ENCODE data around the gene TNC. TPM values are rescaled to one million over a fixed set of nuclear protein-coding genes. Genes with fewer than 3 reads are reported as not detected.

The TNC gene
- total and polyA plus RNA-seq, 8 donors, result 0.31 to 12.5 (median 1.4) TPM

DNA sequence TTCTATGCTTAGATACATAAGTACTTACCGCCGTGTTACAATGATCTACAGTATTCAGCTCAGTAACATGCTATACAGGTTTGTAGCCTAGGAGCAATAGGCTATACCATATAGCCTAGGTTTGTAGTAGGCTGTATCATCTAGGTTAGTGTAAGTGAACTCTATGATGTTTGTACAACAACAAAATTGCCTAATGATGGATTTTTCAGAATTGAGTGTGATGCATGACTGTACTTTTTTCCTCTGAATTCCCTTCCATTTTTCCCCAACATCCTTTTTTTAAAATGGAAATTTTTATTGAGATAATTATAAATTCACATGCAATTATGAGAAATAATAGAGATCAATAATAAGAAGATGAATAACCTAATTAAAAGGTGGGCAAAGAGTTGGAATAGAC is 119.6 kb downstream of the TNC start:
- DNase-seq (no peak), FAIRE-seq (no peak), ATAC-seq (no peak)
- Histone ChIP-seq H3K4me3 (no peak overlapping the region), H3K27me3 (no peaks in the 10 kb centered on the region), H3K4me1 (no peaks in the 10 kb centered on the region), H3K27ac (no peak overlapping the region), H3K36me3 (no peaks in the 10 kb centered on the region), H3K9me3 (no peaks in the 10 kb centered on the region)
- no peak for TF ChIP-seq CTCF (IDR thresholded peaks at IDR 0.05)
- intact Hi-C loops (cut with DNase I), result loop anchor here in 1 of 3 donors (10.0 kb wide), 1 partner anchor 64 kb away; the partner anchor contains the start of gene TNFSF8
- 32 to 55% methylated on average over 2 of the region's 2 CpGs for WGBS, 2 donors

- no peaks in the 10 kb centered on the region for H3K36me3 ChIP-seq
- no peak for TF ChIP-seq CTCF (IDR thresholded peaks at IDR 0.05)
- 14 to 18% methylated on average over 10 of the region's 10 CpGs for WGBS, 2 donors
- no peaks in the 10 kb centered on the region for H3K4me1 ChIP-seq
- intact Hi-C loops (cut with DNase I), result loop anchor here in 1 of 3 donors (10.0 kb wide), 1 partner anchor 61 kb away; the partner anchor contains the start of gene TNFSF8
- ATAC-seq, result peak; percentile 70 to 98 (median 85)
- no peak for FAIRE-seq
- no peaks in the 10 kb centered on the region for H3K9me3 ChIP-seq
- peak in 2 of 6 donors; percentile 31 to 33 for DNase-seq
- H3K27me3 ChIP-seq, result no peaks in the 10 kb centered on the region
- H3K4me3 ChIP-seq, result no peak overlapping the region
- peak overlapping the region in 1 of 4 donors; percentile 50 for H3K27ac ChIP-seq
These were observed 122.2 kb downstream of the TNC start for GRCh38 chr9:114995681-114996221.

DNA sequence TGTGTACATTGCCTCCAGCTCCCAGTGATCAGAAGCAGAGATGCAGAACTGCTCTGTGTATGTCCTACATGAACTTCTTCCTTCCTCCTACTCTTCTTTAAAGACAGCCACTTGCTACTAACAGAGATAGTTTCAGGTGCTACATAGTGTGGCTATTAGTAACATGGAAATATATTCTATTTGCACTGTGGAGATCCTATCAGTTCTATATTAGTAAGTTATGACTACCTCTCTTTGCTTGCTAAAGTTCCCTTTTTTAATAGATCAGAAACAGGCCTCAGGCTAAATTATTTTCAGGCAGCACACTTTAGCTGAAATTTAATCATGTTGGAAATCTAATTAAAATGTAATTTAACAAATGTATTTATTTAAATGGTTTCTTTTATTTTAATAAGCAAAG is 123.2 kb downstream of the TNC start:
- Histone ChIP-seq H3K36me3 (no peaks in the 10 kb centered on the region), H3K9me3 (no peaks in the 10 kb centered on the region), H3K27ac (no peak overlapping the region), H3K27me3 (no peaks in the 10 kb centered on the region), H3K4me3 (no peak overlapping the region), H3K4me1 (no peaks in the 10 kb centered on the region)
- ATAC-seq (no peak), DNase-seq (no peak), FAIRE-seq (no peak)
- intact Hi-C loops (cut with DNase I), result loop anchor here in 1 of 3 donors (10.0 kb wide), 1 partner anchor 60 kb away; the partner anchor contains the start of gene TNFSF8
- TF ChIP-seq CTCF (IDR thresholded peaks at IDR 0.05), result no peak

DNA sequence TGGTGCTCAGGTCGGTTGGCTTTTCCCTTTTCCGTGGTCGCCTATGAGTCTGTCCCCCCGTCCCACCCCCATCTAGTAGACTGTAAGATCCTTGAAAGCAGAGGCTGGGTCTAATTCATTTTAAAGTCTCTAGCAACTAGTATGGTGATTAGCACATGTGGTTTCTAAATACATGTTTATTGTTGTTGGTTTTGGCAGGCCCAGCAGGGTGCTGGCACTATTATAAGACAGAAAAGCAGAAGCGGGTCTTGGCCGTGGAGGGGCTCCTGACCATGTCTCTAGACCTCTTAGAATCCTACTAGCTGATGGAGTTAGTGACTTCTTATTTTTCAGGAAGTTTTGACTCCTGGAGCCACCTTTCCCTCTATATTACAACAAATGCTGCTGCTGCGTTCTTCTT is 126.1 kb downstream of the TNC start:
- intact Hi-C loops (cut with DNase I), result loop anchor here in 1 of 3 donors (10.0 kb wide), 1 partner anchor 57 kb away; the partner anchor contains the start of gene TNFSF8
- no peaks in the 10 kb centered on the region for H3K36me3 ChIP-seq
- no peaks in the 10 kb centered on the region for H3K9me3 ChIP-seq
- no peak overlapping the region for H3K4me3 ChIP-seq
- H3K27ac ChIP-seq, result no peak overlapping the region
- no peak for DNase-seq
- no peaks in the 10 kb centered on the region for H3K27me3 ChIP-seq
- no peaks in the 10 kb centered on the region for H3K4me1 ChIP-seq
- TF ChIP-seq CTCF (IDR thresholded peaks at IDR 0.05), result no peak
- 53 to 67% methylated on average over 7 of the region's 7 CpGs for WGBS, 2 donors
- ATAC-seq, result no peak
- FAIRE-seq, result no peak

DNA sequence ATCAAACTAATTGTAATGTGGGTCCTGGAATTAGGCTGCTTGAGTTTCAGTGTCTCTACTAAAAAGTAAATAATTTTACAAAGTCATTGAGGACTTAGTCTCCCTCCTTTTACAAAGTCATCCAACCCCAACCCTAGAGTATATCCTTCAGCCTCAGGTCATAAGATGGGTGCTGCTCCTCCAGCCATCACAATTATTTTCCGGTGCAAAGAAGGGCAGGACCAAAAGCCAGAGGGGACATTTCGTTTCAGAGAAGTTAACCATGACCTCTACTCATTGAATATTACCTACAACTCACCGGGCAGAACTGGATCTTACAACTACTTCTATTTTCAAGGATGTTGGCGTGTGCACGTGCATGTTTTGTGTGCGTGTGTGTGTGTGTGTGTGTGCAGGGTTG is 127.1 kb downstream of the TNC start:
- H3K9me3 ChIP-seq, result no peaks in the 10 kb centered on the region
- ATAC-seq (no peak), FAIRE-seq (no peak), DNase-seq (no peak)
- intact Hi-C loops (cut with DNase I), result loop anchor here in 1 of 3 donors (10.0 kb wide), 1 partner anchor 56 kb away; the partner anchor contains the start of gene TNFSF8
- H3K27ac ChIP-seq, result no peak overlapping the region
- no peak overlapping the region for H3K4me3 ChIP-seq
- no peaks in the 10 kb centered on the region for H3K4me1 ChIP-seq
- TF ChIP-seq CTCF (IDR thresholded peaks at IDR 0.05), result no peak
- H3K36me3 ChIP-seq, result no peaks in the 10 kb centered on the region
- no peaks in the 10 kb centered on the region for H3K27me3 ChIP-seq
- WGBS, 2 donors, result 77 to 79% methylated on average over 6 of the region's 6 CpGs

Data from pancreas (tissue), 10 donors.